HepG2 (cell line): Measurements from ENCODE around the gene PRKCE. TPM values are rescaled to one million over a fixed set of nuclear protein-coding genes. Genes with fewer than 3 reads are reported as not detected.

Source experiments
- ATAC-seq: fragments of 200-7000 bp; cut with Tn5 transposase; 3 replicates; pipeline ENCODE4 v1.9.1; 2020; ENCODE audit warnings: mild to moderate bottlenecking, moderate library complexity
- BruUV-seq: library from RNA; stranded (reverse); fragments of 400-500 nt; replicated peaks from 2 replicates; lab custom pipeline; 2021; lab: Mats Ljungman, UMichigan
- CTCF ChIA-PET: fragments of 300-600 bp; formaldehyde crosslinking; extraction: SDS; loops from one replicate; lab custom pipeline; 2021; ENCODE audit warnings: low total read pairs, inconsistent platforms, low intra/inter-chr PET ratio; lab: Yijun Ruan, JAX
- POLR2A ChIA-PET: fragments of 350-600 bp; sonication (Branson Sonifier 250); formaldehyde crosslinking; loops from one replicate; lab custom pipeline; 2020; ENCODE audit warnings: antibody characterized with exemption, inconsistent platforms; lab: Yijun Ruan, JAX
- DNase-seq: peaks from one replicate; pipeline ENCODE4 v3.0.0-alpha.2; 2015; ENCODE audit warnings: low spot score
- FAIRE-seq: peaks from 3 replicates; lab custom pipeline; 2011; peaks lifted over from hg19 to GRCh38; lab: Jason Lieb, UNC
- H2AFZ ChIP-seq: one replicate; pipeline ENCODE4 v1.6.1; 2011; ENCODE audit warnings: low read length, inconsistent platforms
- H3K27ac ChIP-seq: fragments of 300-600 bp; 3 replicates; pipeline ENCODE4 v1.8.0; 2011; ENCODE audit warnings: mixed run types, mild to moderate bottlenecking, mixed read lengths, low read length, inconsistent platforms; ENCODE audit not compliant: insufficient read depth; ENCODE audit errors: extremely low read length
- H3K27me3 ChIP-seq, 2 experiments: fragments of 200-600 bp in 1 of 2; 2 replicates in 1 of 2; 3 replicates in 1 of 2; pipeline versions ENCODE4 v1.6.0 to v1.8.0; 2011; ENCODE audit warnings: low read length in 2 of 2, mild to moderate bottlenecking in 2 of 2, moderate library complexity in 2 of 2, inconsistent platforms in 1 of 2; ENCODE audit not compliant: insufficient read depth in 2 of 2, control insufficient read depth in 1 of 2
- H3K36me3 ChIP-seq, 2 experiments: fragments of 200-600 bp in 1 of 2; replicated peaks in 1 of 2; 2 replicates in 1 of 2; 3 replicates in 1 of 2; pipeline versions ENCODE4 v1.5.1 to v1.8.0; 2011; ENCODE audit warnings: low read length in 2 of 2, inconsistent platforms in 1 of 2; ENCODE audit not compliant: insufficient read depth in 2 of 2, control insufficient read depth in 1 of 2
- H3K4me1 ChIP-seq: 2 replicates; pipeline ENCODE4 v1.5.1; 2012; ENCODE audit warnings: low read length, inconsistent platforms; ENCODE audit not compliant: insufficient read depth
- H3K4me2 ChIP-seq: 2 replicates; pipeline ENCODE4 v1.6.0; 2011; ENCODE audit warnings: low read depth, low read length, inconsistent platforms
- H3K4me3 ChIP-seq, 3 experiments: fragments of 200-600 bp in 1 of 3; sonication (generic), shearing (Covaris generic) in 1 of 3; replicated peaks in 1 of 3; 2 replicates each; pipeline ENCODE4 v1.5.1; 2011 to 2016; ENCODE audit warnings: low read length in 3 of 3, inconsistent platforms in 2 of 3, low read depth in 2 of 3, mild to moderate bottlenecking in 2 of 3, control low read depth in 1 of 3, mixed read lengths in 1 of 3; ENCODE audit not compliant: insufficient read depth in 1 of 3
- H3K79me2 ChIP-seq: one replicate; pipeline ENCODE4 v1.6.1; 2011; ENCODE audit warnings: low read length, inconsistent platforms; ENCODE audit not compliant: insufficient read depth
- H3K9ac ChIP-seq: 2 replicates; pipeline ENCODE4 v1.6.0; 2011; ENCODE audit warnings: mild to moderate bottlenecking, low read depth, low read length, inconsistent platforms; ENCODE audit not compliant: insufficient read depth
- H3K9me3 ChIP-seq: 2 replicates; pipeline ENCODE4 v1.5.1; 2012; ENCODE audit warnings: mild to moderate bottlenecking, low read length
- H4K20me1 ChIP-seq: 2 replicates; pipeline ENCODE4 v1.6.0; 2011; ENCODE audit warnings: inconsistent platforms, mild to moderate bottlenecking, low read length, moderate library complexity; ENCODE audit not compliant: insufficient read depth
- FOXO4 ChIP-seq: sonication (generic); formaldehyde crosslinking; conservative IDR thresholded peaks from 2 replicates; pipeline ENCODE4 v1.8.1; 2023; ENCODE audit warnings: missing genetic modification reagents
- GATAD1 ChIP-seq: IDR thresholded peaks from 2 replicates; pipeline ENCODE4 v1.6.1; 2016; ENCODE audit warnings: missing genetic modification reagents, missing compliant biosample characterization
- HNF1A ChIP-seq, 2 experiments: sonication (generic) in 1 of 2; formaldehyde crosslinking in 1 of 2; IDR thresholded peaks; 2 replicates each; pipeline versions ENCODE4 v1.4.0 to v1.6.1; 2016 to 2020; ENCODE audit warnings: borderline replicate concordance in 1 of 2, low read depth in 1 of 2, mild to moderate bottlenecking in 1 of 2, missing genetic modification reagents in 1 of 2
- SAP130 ChIP-seq: IDR thresholded peaks from 2 replicates; pipeline ENCODE4 v1.6.1; 2016; ENCODE audit warnings: low read depth
- THAP11 ChIP-seq: IDR thresholded peaks from 2 replicates; pipeline ENCODE4 v1.6.1; 2016; ENCODE audit warnings: missing biosample characterization, missing genetic modification reagents
- YEATS2 ChIP-seq: sonication (generic); formaldehyde crosslinking; IDR thresholded peaks from 2 replicates; pipeline ENCODE4 v1.4.0; 2020; ENCODE audit warnings: missing genetic modification reagents, borderline replicate concordance
- ZBTB26 ChIP-seq: IDR thresholded peaks from 2 replicates; pipeline ENCODE4 v1.6.1; 2016; ENCODE audit warnings: missing compliant biosample characterization, missing genetic modification reagents, borderline replicate concordance
- ZBTB37 ChIP-seq: sonication (generic); formaldehyde crosslinking; IDR thresholded peaks from 2 replicates; pipeline ENCODE4 v1.4.0; 2020; ENCODE audit warnings: mild to moderate bottlenecking, missing genetic modification reagents
- ZFX ChIP-seq: sonication (generic); formaldehyde crosslinking; IDR thresholded peaks from 2 replicates; pipeline ENCODE4 v1.4.0; 2020; ENCODE audit warnings: mild to moderate bottlenecking, low read depth, missing genetic modification reagents, moderate library complexity
- ZMYM4 ChIP-seq: sonication (generic); formaldehyde crosslinking; IDR thresholded peaks from 2 replicates; pipeline ENCODE4 v1.8.1; 2023; ENCODE audit warnings: mild to moderate bottlenecking, missing genetic modification reagents
- ZNF724P ChIP-seq: sonication (generic); formaldehyde crosslinking; IDR thresholded peaks from 2 replicates; pipeline ENCODE4 v1.8.0; 2022; ENCODE audit warnings: missing genetic modification reagents, borderline replicate concordance
- WGBS: methylation state at CpG from one replicate; pipeline ENCODE4 v1.1.6; 2017; ENCODE audit warnings: low lambda C conversion rate; 5-methylcytosine and 5-hydroxymethylcytosine counted together
- in situ Hi-C: cut with HindIII; loops from 2 replicates; pipeline ENCODE4 v1.10.0; 2017; ENCODE audit warnings: low pct_unique_long_range_greater_than_20kb; ENCODE audit not compliant: extremely low pct_ligation_motif_present
- intact Hi-C: fragments of 100-400 bp; cut with micrococcal nuclease; formaldehyde crosslinking; loops from one replicate; pipeline ENCODE4 v1.10.0; 2022; ENCODE audit not compliant: unreplicated experiment
- polyA plus RNA-seq, 8 experiments: library from polyadenylated mRNA; depleted of rRNA in 3 of 8; stranded (reverse) in 7 of 8; unstranded in 1 of 8; fragments of >200 nt; fragmentation: Illumina TruSeq in 4 of 8; extraction: Trizol in 4 of 8; gene quantifications; 2 replicates each; pipeline versions ENCODE4 v1.2.1 to v1.2.3, GENCODE V29; 2011 to 2016; ENCODE audit warnings: low read depth in 4 of 8, missing spikeins in 1 of 8, mixed read lengths in 1 of 8; ENCODE audit not compliant: insufficient read depth in 1 of 8
- total RNA-seq, 5 experiments: library from RNA; depleted of rRNA; stranded (reverse); fragments of >200 nt; fragmentation: Illumina TruSeq; extraction: Trizol; gene quantifications; 2 replicates each; pipeline ENCODE4 v1.2.3, GENCODE V29; 2016; ENCODE audit warnings: low read depth in 1 of 5

PRKCE gene
- total and polyA plus RNA-seq, 2 of the 13 experiments (the other 11 are each of a cell fraction or from before 2014, with no cell fraction given), result 1.0 to 3.9 TPM

GRCh38 chr2:46002507-46002883 is 351.0 kb downstream of the PRKCE start (continued):
- TF ChIP-seq ZBTB37 (CRISPR knock-in tag) (0 out of 2 replicates have a peak, but pooled peaks have one; percentile 27), ZFX (CRISPR knock-in tag) (0 out of 2 replicates have a peak, but pooled peaks have one; percentile 37), FOXO4 (CRISPR knock-in tag) (no peak)

GRCh38 chr2:46002947-46003346 is 351.5 kb downstream of the PRKCE start:
- Histone ChIP-seq H3K4me3 (no peak overlapping the region), H3K27ac (peak overlapping the region; percentile 36)
- intact Hi-C loops, result loop anchor here (1.0 kb wide), 1 partner anchor 11 kb away; no protein-coding TSS in a partner anchor

More at GRCh38 chr2:46002947-46003346, 351.5 kb downstream of the PRKCE start:
- no peaks in the 10 kb centered on the region for H4K20me1 ChIP-seq
- no peak for ATAC-seq
- H2AFZ ChIP-seq, result no peak overlapping the region
- H3K79me2 ChIP-seq, result no peaks in the 10 kb centered on the region
- BruUV-seq, result no TSS peak
- H3K4me2 ChIP-seq, result peak overlapping the region; percentile 2; the same call in 1 of the 2 replicates
- CTCF ChIA-PET, result no interaction called here
- no peak overlapping the region for H3K9ac ChIP-seq
- WGBS, result 66% methylated on average over 2 of the region's 2 CpGs
- H3K36me3 ChIP-seq, result no peaks in the 10 kb centered on the region
- POLR2A ChIA-PET, result interaction anchor here (0.8 to 2.6 kb wide), 3 partner anchors 10 to 406 kb away, joined by 3 to 20 read pairs (median 3); no protein-coding TSS in a partner anchor
- in situ Hi-C loops, result no loop called here
- TF ChIP-seq SAP130 (CRISPR knock-in tag) (no peak), THAP11 (CRISPR knock-in tag) (0 out of 2 replicates have a peak, but pooled peaks have one; percentile 1), HNF1A (IDR thresholded peaks at IDR 0.05; ENCODE audit: low read depth) (no peak), HNF1A (CRISPR knock-in tag; IDR thresholded peaks at IDR 0.05; ENCODE audit: borderline replicate concordance) (0 out of 2 replicates have a peak, but pooled peaks have one; percentile 4), GATAD1 (CRISPR knock-in tag) (0 out of 2 replicates have a peak, but pooled peaks have one; percentile 1), ZMYM4 (CRISPR knock-in tag) (0 out of 2 replicates have a peak, but pooled peaks have one; percentile 11), ZBTB26 (peak; percentile 8; the same call in 1 of the 2 replicates), ZNF724P (CRISPR knock-in tag) (no peak), YEATS2 (CRISPR knock-in tag) (peak; percentile 2; the same call in 1 of the 2 replicates)
- TF ChIP-seq, all 625 proteins: peak for 6
- no peak for FAIRE-seq
- DNase-seq, result no peak
- Histone ChIP-seq H3K27me3 (no peaks in the 10 kb centered on the region), H3K9me3 (no peaks in the 10 kb centered on the region), H3K4me1 (peaks cover 42% of the 10 kb centered on the region)
